PFSK-1 (cell line): ENCODE data around the gene ZSCAN9.

Source experiments
- POLR2AphosphoS5 ChIP-seq: IDR thresholded peaks from 2 replicates; pipeline ENCODE4 v1.6.1; 2012; ENCODE audit warnings: low read depth, mild to moderate bottlenecking, control low read depth, low read length, moderate library complexity
- SIN3A ChIP-seq: IDR thresholded peaks from 2 replicates; pipeline ENCODE4 v1.6.1; 2012; ENCODE audit warnings: mild to moderate bottlenecking, low read length, moderate library complexity, borderline replicate concordance; ENCODE audit not compliant: insufficient read depth
- TAF1 ChIP-seq: IDR thresholded peaks from 2 replicates; pipeline ENCODE4 v1.6.1; 2012; ENCODE audit warnings: low read length, control low read depth, borderline replicate concordance; ENCODE audit not compliant: insufficient read depth
- TF ChIP-seq, protein P1 (sequence below), 2 experiments: IDR thresholded peaks; 2 replicates each; pipeline versions ENCODE4 v1.6.1 to v1.8.0; 2011 to 2012; ENCODE audit warnings: low read depth in 2 of 2, low read length in 2 of 2, control low read depth in 1 of 2, inconsistent platforms in 1 of 2, mild to moderate bottlenecking in 1 of 2, moderate library complexity in 1 of 2; ENCODE audit not compliant: insufficient read depth in 1 of 2

DNA sequence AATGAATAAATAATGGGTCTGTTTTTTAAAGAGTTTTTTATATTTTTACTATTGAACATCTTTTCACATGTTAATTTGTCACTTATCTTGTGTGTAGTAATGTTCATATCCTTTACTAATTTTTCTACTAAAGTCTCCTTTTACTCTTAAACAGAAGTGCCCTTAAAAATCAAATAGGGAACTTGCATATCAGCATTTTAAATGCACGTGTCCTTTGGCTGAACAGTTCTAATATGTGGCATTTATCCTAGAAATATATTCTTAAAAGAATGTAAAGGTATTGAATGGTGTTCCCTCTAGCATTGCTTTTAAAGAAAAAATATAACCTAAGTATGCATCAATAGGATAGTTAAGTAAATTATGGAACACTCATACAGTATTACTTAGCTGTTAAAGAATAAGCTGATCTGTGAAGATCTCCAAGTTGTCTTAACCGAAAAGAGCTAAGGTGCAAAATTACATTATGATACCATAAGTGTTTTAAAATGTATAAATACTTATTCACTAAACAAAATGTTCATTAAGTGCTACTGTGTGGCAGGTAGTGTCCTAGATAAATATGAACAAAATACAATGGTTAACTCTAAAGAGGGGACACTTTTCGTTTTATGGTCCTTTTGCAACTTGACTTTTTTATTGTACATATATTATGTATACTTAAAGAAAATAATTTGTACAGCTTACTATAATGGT lies 55.7 kb downstream of the ZSCAN9 start:
- TF ChIP-seq, protein P1, sequence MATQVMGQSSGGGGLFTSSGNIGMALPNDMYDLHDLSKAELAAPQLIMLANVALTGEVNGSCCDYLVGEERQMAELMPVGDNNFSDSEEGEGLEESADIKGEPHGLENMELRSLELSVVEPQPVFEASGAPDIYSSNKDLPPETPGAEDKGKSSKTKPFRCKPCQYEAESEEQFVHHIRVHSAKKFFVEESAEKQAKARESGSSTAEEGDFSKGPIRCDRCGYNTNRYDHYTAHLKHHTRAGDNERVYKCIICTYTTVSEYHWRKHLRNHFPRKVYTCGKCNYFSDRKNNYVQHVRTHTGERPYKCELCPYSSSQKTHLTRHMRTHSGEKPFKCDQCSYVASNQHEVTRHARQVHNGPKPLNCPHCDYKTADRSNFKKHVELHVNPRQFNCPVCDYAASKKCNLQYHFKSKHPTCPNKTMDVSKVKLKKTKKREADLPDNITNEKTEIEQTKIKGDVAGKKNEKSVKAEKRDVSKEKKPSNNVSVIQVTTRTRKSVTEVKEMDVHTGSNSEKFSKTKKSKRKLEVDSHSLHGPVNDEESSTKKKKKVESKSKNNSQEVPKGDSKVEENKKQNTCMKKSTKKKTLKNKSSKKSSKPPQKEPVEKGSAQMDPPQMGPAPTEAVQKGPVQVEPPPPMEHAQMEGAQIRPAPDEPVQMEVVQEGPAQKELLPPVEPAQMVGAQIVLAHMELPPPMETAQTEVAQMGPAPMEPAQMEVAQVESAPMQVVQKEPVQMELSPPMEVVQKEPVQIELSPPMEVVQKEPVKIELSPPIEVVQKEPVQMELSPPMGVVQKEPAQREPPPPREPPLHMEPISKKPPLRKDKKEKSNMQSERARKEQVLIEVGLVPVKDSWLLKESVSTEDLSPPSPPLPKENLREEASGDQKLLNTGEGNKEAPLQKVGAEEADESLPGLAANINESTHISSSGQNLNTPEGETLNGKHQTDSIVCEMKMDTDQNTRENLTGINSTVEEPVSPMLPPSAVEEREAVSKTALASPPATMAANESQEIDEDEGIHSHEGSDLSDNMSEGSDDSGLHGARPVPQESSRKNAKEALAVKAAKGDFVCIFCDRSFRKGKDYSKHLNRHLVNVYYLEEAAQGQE (IDR thresholded peaks at IDR 0.05; ENCODE audit: insufficient read depth in 1 of 2, low read depth in 2 of 2, low read length in 2 of 2) = no peak
- TF ChIP-seq TAF1 (no peak), SIN3A (no peak), POLR2AphosphoS5 (no peak)
